Fibroblast of lung (primary cell): ENCODE data around the gene SOX3.

Experiments used
- CTCF ChIP-seq, 2 donors: IDR thresholded peaks in 1 of 2; conservative IDR thresholded peaks in 1 of 2; 1 replicate in 1 of 2; 2 replicates in 1 of 2; pipeline ENCODE4 v1.5.1; 2011 to 2012; ENCODE audit warnings: low read length in 2 of 2, control low read depth in 1 of 2, inconsistent platforms in 1 of 2, low read depth in 1 of 2, mild to moderate bottlenecking in 1 of 2
- EZH2 ChIP-seq: IDR thresholded peaks from 2 replicates; pipeline ENCODE4 v1.5.1; 2012; ENCODE audit warnings: low read length, control low read depth, mild to moderate bottlenecking; ENCODE audit errors: missing control alignments

DNA sequence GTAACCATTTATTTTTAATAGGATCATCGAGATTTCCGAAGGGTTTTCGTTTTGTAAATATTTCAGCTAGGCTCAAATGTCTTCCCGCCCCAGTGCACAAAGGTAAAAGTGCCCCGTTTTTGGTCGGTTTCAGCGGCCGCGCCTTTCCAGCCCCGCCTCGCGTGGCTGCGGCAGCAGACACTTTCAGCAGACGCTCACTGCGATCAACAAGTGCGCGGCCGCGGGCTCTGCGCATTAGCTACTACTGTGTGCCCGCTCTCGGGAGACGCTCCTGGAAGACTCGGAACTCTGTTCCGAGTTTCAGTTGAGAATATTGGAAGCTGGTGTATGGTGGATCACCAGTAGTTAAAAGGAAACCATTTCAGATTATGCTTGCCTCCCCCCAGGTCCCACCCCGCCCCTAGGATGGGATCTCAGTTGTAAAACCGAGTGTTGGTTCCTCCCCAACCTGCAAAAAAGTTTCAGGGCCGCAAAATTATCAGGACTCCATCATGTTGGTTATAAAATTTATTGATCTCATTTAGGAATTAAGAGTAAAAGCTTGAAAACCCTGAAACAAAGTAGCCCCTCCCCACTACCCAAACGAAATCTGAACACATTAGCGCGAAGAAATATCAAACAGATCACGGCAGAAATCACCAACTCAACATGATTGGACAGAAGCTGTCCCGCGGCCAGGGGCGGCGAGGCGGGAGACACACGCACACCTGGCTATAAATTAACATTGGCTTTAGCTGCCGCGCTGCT, 2.2 kb downstream of the SOX3 start:
- TF ChIP-seq CTCF (conservative IDR thresholded peaks at IDR 0.05 in 1 of 2, IDR thresholded peaks at IDR 0.05 in 1 of 2; ENCODE audit: low read depth in 1 of 2, low read length in 2 of 2) (no peak), EZH2 (no peak)
